Measurements from ENCODE around the gene MTMR4.

Gene MTMR4

GRCh38 chr17:58520843-58521430 lies 6.5 kb upstream of the MTMR4 start:
- Histone ChIP-seq H3K9ac (no peak overlapping the region), H3K9me3 (ENCODE audit: control insufficient read depth, low read length) (no peaks in the 10 kb centered on the region), H3K4me2 (ENCODE audit: low read length) (no peak overlapping the region), H3K27me3 (ENCODE audit: control insufficient read depth, insufficient read depth, low read length) (no peaks in the 10 kb centered on the region), H3K4me1 (peaks cover 7% of the 10 kb centered on the region), H2AFZ (no peak overlapping the region), H3K27ac (no peak overlapping the region), H3K36me3 (ENCODE audit: control insufficient read depth, insufficient read depth, low read length) (no peaks in the 10 kb centered on the region), H3K79me2 (no peaks in the 10 kb centered on the region), H3K4me3 (ENCODE audit: low read depth, low read length) (no peak overlapping the region)
- TF ChIP-seq CTCF (IDR thresholded peaks at IDR 0.05): peak; percentile 11

GRCh38 chr17:58517928-58518609 lies 3.6 kb upstream of the MTMR4 start:
- H3K9me3 ChIP-seq (ENCODE audit: control insufficient read depth, low read length): no peaks in the 10 kb centered on the region
- H3K4me3 ChIP-seq (ENCODE audit: low read depth, low read length): peak overlapping the region; percentile 96
- no peaks in the 10 kb centered on the region for H3K27me3 ChIP-seq (ENCODE audit: control insufficient read depth, insufficient read depth, low read length)
- H3K79me2 ChIP-seq: peaks cover 3% of the 10 kb centered on the region
- no peaks in the 10 kb centered on the region for H3K36me3 ChIP-seq (ENCODE audit: control insufficient read depth, insufficient read depth, low read length)
- H2AFZ ChIP-seq: peak overlapping the region; percentile 98
- H3K9ac ChIP-seq: peak overlapping the region; percentile 70
- H3K4me2 ChIP-seq (ENCODE audit: low read length): peak overlapping the region; percentile 98
- H3K27ac ChIP-seq: peak overlapping the region; percentile 96
- H3K4me1 ChIP-seq: peaks cover 7% of the 10 kb centered on the region
- TF ChIP-seq CTCF (IDR thresholded peaks at IDR 0.05): no peak

- H3K27me3 ChIP-seq (ENCODE audit: control insufficient read depth, insufficient read depth, low read length): no peaks in the 10 kb centered on the region
- H3K27ac ChIP-seq: peak overlapping the region; percentile 96
- peak overlapping the region; percentile 70 for H3K9ac ChIP-seq
- H3K4me3 ChIP-seq (ENCODE audit: low read depth, low read length): peak overlapping the region; percentile 96
- H3K4me2 ChIP-seq (ENCODE audit: low read length): peak overlapping the region; percentile 91
- peaks cover 6% of the 10 kb centered on the region for H3K79me2 ChIP-seq
- H3K36me3 ChIP-seq (ENCODE audit: control insufficient read depth, insufficient read depth, low read length): no peaks in the 10 kb centered on the region
- peak overlapping the region; percentile 89 for H2AFZ ChIP-seq
- H3K9me3 ChIP-seq (ENCODE audit: control insufficient read depth, low read length): no peaks in the 10 kb centered on the region
- no peak for TF ChIP-seq CTCF (IDR thresholded peaks at IDR 0.05)
- H3K4me1 ChIP-seq: peaks cover 7% of the 10 kb centered on the region
Measured at GRCh38 chr17:58517378-58517927, 3.0 kb upstream of the MTMR4 start.

GRCh38 chr17:58516644-58517377 lies 2.4 kb upstream of the MTMR4 start:
- no peaks in the 10 kb centered on the region for H3K27me3 ChIP-seq (ENCODE audit: control insufficient read depth, insufficient read depth, low read length)
- H3K4me1 ChIP-seq: peaks cover 7% of the 10 kb centered on the region
- peak overlapping the region; percentile 89 for H2AFZ ChIP-seq
- peak overlapping the region; percentile 91 for H3K4me2 ChIP-seq (ENCODE audit: low read length)
- H3K9ac ChIP-seq: peak overlapping the region; percentile 70
- no peaks in the 10 kb centered on the region for H3K36me3 ChIP-seq (ENCODE audit: control insufficient read depth, insufficient read depth, low read length)
- peak overlapping the region; percentile 96 for H3K27ac ChIP-seq
- H3K9me3 ChIP-seq (ENCODE audit: control insufficient read depth, low read length): no peaks in the 10 kb centered on the region
- H3K79me2 ChIP-seq: peaks cover 10% of the 10 kb centered on the region
- TF ChIP-seq CTCF (IDR thresholded peaks at IDR 0.05): no peak
- peak overlapping the region; percentile 96 for H3K4me3 ChIP-seq (ENCODE audit: low read depth, low read length)

All from parathyroid adenoma (tissue), 2 donors.